GM21528 (cell line): Measurements from ENCODE around the gene ACVR1B.

Source experiments
- ATAC-seq: cut with Tn5 transposase; IDR thresholded peaks from one replicate; pipeline ENCODE4 v1.9.1; 2021; ENCODE audit warnings: mild to moderate bottlenecking, moderate library complexity; ENCODE audit not compliant: unreplicated experiment, low FRiP score

Gene ACVR1B

GRCh38 chr12:51951199-51951842 is at the start of gene ACVR1B:
Gene ACVR1B (plus strand): TSS chr12:51951699. CDS start chr12:51951744, 45 bp downstream.
- ATAC-seq: peak; percentile 89

DNA sequence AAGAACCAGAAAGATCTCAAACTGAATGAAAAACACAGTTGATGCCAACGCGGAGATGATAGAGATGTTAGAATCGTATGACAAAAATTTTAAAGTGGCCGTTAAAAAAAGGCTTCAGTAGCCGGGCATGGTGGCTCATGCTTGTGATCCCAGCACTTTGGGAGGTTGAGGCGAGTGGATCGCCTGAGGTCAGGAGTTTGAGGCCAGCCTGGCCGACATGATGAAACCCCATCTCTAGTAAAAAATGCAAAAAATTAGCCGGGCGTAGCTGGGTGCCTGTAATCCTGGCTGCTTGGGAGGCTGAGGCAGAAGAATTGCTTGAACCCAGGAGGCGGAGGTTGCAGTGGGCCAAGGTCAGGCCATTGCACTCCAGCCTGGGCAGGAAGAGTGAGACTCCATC is 49.6 kb upstream of the ACVR1B start:
- ATAC-seq: no peak

GRCh38 chr12:51904951-51905470 is 46.5 kb upstream of the ACVR1B start:
- no peak for ATAC-seq

DNA sequence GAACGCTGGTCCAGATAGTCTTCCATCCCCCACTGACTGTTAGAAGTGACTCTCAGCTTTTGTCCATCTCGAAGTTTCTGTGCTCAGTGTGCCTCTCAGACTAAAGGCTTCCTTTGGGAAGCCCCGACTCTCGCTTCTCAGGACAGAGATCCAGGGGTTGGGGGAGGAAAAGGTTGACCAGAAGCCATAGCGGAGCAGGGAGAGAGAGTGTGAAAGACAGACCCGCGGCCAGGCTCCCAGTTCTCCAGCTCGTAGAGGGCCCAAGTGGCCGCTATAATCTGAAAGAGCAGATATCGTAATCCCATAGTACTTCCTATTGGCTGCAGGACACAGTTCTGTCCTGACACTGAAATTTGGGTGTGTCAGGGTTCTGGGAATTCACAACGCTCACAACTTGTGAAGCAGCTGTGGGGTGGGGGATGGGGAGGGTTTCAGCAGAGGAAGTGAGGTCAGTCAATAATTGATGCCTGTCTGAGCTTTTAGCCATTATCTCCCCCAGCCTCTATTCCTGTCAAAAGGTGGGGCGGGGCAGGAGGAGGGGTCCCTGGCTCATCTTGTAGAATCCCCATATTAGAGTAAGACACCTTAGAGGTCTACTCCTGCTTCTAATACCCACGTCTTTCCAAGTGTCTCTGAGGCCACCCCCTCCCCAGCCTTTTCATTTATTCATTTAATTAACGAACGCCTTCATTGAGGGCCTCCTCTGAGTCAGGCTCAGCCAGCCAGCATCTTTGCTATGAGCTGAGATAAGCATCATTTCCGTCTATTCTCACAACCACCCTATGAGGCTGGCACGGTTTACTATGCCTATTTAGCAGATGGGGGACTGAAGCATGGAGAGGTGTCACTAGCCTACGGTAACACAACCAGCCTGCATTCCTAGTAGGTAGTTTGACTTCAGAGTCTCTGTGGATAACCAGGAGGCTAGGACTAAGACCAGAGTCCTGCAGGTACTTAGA is 45.7 kb upstream of the ACVR1B start:
- ATAC-seq: no peak

DNA sequence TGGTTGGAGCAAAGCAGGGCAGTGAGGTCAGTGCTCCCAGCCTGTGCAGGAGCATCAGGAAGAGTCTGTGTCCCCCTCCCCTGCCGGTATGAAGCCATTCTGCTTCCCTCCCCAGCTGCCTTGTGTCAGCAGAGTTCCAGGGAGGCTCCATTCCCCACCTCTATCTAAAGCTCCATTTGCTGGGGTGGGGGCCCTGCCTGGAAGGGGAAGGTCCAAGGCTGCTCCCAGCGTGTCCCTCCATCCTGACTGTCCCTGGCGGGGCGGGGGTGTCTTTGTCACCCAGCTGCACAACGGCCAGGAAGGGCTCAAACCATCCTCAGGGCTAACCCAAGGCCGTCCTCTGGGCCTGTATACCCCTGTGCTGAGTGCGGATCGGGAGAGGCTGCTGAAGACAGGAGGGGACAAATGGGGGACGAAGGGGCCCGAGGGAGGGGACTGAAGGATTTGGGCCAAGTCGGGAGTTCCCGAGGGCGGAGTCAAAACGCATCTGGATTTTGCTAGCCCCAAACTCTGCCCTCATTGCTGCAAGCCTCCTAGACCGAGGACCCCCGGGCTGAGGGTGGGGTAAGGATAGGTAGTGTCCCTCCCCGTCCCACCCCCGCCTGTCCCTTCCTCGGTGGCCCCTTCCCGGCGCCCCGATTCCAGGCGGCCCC is 44.9 kb upstream of the ACVR1B start:
- ATAC-seq: no peak

DNA sequence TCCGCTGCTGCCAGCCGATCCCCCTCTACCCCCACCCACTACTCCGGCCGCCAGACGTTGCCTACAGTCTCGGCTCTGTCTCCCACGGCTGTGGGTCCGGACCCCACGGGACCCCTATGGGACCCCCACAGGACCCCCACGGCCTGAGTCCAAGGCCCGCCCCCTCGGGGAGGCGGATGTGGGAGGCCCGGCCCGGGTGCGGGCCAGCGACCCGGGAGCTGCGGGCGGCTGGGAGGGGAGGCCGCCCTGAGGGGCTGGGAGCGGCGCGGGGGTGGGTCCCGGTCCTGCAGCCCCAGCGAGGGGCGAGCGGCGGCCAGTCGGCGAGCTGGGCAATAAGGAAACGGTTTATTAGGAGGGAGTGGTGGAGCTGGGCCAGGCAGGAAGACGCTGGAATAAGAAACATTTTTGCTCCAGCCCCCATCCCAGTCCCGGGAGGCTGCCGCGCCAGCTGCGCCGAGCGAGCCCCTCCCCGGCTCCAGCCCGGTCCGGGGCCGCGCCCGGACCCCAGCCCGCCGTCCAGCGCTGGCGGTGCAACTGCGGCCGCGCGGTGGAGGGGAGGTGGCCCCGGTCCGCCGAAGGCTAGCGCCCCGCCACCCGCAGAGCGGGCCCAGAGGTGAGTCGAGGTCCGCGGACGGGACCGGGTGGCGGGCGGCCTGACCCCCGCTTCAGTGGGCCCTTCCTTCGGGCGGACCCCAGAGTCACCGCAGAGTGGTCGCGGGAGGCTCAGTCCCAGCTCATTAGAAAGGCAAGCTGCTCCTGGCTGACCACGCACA is 44.2 kb upstream of the ACVR1B start, which contains the start of gene ACVRL1:
TSS of gene ACVRL1 (plus strand) at position 422 of the 773 bp plus-strand sequence. CDS start 4,971 bp downstream, outside the sequence.
- no peak for ATAC-seq

DNA sequence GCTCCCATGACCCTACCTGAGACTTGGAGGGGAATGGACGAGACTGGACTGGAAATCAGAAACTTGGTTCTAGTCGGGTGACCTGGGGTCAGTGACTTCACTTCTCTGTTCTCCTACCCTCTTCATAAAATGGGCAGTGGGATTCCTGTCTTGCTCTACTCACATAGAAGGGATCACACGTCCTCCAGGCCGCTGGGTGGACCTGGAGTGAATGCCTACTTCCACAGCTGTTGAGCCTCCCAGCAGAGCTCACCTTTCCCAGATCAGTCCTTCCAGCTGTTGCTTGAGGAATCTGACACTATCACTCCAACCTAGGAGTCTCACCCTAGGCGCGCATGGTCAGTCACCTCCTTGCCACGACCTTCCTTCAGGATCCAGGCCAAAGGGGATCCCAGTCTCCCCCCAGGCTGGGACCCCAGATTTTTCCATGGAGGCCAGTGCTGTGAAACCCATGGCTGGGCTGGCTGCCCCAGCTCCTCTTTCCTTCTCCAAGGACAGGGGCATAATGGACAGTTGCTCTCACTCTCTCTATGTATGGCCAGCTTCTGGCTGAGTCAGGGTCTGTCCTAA is 43.6 kb upstream of the ACVR1B start:
- ATAC-seq: no peak

DNA sequence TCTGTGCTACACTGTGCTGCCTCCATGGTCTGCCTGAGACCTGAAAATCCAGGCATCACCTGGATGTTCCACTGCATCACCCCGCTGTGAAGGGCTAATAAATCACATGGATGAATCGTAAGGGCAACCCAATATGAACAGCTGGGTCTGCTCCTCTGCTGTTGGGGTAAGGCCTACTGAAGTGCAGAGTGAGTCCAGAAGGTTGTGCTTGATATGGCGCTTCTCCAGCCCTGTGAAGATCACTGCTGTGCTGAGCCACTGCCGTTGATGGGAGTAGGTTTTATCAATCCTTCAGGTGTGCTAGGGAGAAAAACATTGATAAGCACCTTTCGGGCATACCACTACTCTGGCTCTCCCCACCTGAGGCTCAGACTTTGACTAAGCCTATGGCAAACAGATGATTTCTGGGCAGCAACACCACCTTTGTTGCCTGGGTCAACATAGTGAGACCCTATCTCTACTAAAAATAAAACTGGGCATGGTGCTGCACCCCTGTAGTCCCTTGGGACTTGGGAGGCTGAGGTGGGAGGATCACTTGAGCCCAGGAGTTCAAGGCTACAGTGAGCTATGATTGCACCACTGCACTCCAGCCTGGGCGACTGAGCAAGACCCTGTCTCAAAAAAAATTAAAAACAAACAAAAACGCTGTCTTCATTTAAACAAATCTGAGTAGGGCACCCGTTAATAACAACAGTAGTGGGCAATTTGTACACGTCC is 42.5 kb upstream of the ACVR1B start:
- ATAC-seq: no peak

DNA sequence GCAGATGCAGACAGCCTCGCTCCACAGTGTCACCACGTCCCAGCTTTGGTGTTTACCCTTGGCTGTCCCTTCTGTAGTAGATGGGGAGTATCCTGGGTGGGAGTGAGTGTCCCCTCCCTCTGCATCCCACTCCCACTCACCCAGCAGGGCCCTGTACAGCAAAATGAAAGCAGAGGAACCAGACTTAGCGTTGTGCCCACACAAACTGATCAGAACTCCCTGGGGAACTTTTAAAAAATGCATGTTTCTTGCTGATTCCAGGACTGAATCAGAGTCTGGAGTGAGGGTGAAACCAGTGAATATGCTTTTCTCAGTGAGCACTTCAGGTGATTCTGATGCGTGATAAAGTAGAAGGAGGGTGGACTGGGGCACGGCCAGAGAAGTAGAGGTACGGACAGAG is 41.3 kb upstream of the ACVR1B start:
- ATAC-seq: no peak

- no peak for ATAC-seq
Measured at GRCh38 chr12:51910691-51911090, 40.8 kb upstream of the ACVR1B start.

DNA sequence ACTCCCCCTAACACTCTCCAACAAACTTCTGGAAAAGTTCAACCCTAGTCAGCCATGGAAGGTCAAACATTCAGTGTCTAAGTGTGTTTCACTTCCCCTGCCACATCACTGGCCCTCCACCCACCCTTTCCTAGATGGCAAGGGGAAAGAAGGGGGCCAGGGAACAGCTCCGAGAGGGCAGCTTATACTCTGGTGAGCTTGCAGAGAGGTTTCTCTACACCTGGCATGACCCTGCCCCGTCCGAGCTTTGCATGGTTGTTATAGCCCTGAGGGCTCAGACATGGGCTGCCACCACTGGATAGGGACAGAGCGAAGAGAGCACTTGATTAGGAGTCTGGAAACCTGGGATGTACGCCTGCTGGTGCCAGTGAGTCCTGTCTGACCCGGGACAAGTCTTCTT is 40.2 kb upstream of the ACVR1B start:
- ATAC-seq: no peak

GRCh38 chr12:51911788-51912711 is 39.4 kb upstream of the ACVR1B start:
- ATAC-seq: no peak

- no peak for ATAC-seq
Measured at GRCh38 chr12:51913071-51914033, 38.1 kb upstream of the ACVR1B start.

GRCh38 chr12:51914034-51914923 is 37.2 kb upstream of the ACVR1B start:
- ATAC-seq: no peak

GRCh38 chr12:51915003-51915625 is 36.4 kb upstream of the ACVR1B start:
- ATAC-seq: no peak

- ATAC-seq: no peak
Measured at GRCh38 chr12:51915951-51916350, 35.5 kb upstream of the ACVR1B start.
